HG03469 (cell line): ENCODE results near the gene TPRA1.

ENCODE experiments used
- ATAC-seq: cut with Tn5 transposase; IDR thresholded peaks from one replicate; pipeline ENCODE4 v1.9.1; 2021; ENCODE audit warnings: mild to moderate bottlenecking, moderate library complexity, moderate number of reproducible peaks; ENCODE audit not compliant: unreplicated experiment

TPRA1 gene

GRCh38 chr3:127566833-127567232 is 23.7 kb downstream of the TPRA1 start:
- ATAC-seq: no peak

DNA sequence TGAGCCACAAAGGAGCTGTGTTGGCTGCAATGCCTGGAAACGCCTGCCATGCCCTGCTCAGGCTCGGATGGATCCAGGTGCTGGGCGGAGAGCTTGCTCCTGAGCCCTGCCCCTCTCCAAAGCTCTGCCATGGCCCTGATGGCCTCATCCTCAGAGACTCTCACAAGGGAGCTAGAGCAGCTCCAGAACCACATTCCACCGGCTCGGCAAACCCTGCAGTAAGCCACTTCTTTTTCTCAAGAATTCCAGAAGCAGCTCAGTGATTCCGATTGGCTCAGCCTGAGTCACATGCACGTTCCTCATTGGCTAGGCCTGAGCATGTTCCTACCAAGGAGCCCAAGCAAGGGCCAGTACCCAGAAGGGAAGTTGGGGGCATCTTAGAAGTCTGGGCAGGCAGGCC is 24.8 kb downstream of the TPRA1 start:
- ATAC-seq: no peak

GRCh38 chr3:127560051-127560787 is 30.3 kb downstream of the TPRA1 start:
- no peak for ATAC-seq

DNA sequence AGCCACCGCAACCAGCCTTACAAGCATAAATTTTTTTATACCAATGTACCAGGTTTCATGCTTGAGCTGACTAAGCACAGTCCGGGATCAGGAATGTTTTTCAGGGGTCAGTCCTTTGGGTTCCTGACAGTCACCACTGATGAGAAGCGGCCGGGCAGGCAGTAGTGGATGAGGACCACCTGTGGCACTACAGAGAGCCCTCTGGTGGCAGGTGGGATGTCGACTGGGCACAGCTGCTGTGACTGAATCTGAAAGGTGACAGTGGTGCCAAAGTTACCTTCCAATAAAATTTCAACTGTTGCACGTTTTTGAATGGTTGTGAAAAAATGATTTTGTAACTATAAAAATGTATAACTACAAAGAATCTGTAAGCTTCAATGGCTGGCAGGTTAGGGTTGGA is 34.0 kb downstream of the TPRA1 start:
- no peak for ATAC-seq

DNA sequence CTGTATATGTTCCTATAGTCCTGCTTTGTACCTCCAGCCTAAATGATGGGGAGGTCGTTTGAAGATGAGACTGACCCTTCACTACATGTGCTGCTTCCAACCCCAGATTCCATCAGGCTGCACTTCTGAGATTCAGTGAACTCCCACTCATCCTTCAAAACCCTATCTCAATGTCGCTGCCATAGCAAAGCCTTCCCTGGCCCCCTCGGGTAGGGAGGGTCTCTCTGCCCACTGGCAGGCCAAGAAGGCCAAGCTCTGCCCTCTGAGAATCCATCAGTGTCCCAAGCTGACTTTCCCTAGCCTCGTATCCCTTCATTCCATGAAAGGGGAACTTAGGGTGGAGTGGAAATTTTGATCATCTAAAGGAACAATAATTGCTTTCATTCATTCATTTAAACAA is 35.4 kb downstream of the TPRA1 start:
- no peak for ATAC-seq

GRCh38 chr3:127552038-127552437 is 38.5 kb downstream of the TPRA1 start:
- no peak for ATAC-seq

DNA sequence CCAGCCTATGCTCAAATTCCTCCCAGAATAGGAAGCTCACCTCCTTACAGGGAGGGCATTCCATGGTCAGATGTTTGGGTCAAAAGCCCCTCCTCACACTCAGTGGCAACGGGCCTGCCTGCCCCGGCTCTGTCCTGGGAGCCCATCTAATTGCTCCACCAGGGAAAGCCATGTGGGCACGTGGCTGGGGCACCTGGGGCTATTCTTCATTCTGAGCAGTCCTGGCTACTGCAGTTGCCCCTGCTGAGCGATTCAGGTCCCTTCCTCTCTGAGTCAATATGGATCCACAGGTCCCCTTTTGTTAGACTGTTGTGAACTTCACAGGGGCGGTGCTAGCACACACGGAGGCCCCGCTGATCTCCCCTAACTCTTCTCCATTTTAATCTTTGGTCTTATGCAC is 39.4 kb downstream of the TPRA1 start:
- ATAC-seq: no peak

DNA sequence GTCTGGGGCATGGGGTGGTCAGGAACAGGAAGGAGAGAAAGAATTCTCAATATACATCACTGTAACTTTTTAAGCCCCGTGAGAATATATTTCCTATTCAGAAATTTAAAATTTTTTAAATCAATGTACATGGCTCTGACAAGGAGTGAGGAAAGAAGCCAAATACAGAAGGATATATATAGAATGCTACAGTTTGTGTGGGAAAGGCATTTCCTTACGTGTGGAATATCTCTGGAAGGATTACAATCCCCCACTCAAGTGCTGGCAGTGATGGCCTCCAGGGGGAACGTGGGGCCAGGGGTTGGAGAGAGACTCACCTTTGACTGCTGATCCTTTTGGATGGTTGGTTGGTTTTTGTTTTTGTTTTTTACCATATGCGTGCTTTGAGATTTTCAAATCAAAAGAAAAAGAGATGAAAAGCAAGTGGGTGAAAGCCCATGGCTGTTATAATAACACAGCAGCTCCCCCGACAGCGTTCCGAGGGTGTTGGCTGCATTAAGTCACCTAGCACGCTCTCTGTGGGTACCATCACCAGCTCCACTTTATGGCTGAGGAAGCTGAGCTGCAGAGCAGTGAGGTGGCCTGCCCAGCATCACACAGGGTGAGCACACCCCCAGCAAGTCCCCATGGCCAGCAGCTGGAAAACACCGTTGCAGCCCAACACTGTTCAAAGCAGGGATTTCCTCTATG is 39.9 kb downstream of the TPRA1 start:
- no peak for ATAC-seq

DNA sequence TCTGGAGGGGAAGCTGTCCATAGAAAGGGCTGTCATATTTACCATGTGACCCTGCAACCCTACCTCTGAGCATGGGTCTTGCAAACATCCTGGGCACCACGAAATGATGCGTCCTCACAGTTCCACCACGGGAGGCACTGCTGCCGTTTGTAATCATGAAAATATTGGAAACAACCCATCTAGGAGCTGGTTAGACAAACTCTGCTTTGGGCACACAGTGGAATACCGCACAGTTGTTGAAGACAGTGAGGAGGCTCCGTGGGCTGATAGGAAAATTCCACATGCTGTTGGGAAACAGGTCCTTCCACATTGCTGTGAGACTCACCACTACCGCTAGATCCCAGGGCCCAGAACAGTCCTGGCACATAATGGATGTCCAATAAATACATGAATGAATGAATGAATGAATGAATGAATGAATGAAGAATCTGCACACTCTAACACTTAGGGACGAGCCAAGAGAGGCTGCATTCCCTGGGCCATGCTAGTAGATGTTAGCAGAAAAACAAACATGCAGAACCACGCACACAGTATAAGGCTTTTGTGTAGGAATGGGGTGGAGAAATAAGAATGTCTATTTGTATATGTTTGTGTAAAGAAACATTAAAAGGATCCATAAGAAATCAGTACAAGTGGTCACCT is 40.6 kb downstream of the TPRA1 start:
- no peak for ATAC-seq

DNA sequence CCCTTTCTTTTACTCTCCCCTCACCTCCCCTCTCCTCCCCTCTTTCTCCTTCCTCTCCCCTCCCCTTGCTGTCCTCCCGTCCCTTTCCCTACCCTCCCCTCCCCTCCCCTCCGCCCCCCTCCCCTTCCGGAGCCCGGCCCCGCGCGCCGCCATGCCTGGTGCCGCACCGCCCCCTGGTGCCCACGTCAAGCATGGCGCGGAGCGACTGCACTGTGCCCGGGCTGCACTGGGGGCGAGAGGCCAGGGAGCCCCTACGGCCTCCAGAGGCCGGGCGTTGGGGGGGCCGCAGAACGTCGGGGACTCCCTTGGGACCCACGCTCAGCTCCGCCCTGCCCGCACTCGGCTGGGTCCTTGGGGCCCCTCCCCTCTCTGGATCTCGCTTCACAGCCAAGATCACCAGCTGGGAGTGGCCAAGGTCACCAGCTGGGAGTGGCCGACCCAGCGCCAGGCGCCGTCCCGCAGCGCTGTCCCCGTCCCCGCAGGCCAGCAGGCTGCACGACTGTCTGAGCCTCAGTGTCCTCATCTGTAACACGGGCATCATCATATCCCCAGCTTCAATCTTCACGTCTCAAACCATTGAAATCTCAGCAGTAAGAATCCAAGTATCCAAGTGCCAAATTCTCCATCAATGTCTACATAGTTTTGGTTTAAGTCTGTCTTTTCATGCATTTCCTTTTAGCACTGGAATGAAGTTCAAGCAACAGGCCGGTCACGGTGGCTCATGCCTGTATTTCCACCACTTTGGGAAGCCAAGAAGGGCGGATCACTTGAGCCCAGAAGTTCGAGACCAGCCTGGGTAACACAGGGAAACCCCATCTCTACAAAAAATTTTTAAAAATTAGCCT is 42.5 kb downstream of the TPRA1 start:
- no peak for ATAC-seq

DNA sequence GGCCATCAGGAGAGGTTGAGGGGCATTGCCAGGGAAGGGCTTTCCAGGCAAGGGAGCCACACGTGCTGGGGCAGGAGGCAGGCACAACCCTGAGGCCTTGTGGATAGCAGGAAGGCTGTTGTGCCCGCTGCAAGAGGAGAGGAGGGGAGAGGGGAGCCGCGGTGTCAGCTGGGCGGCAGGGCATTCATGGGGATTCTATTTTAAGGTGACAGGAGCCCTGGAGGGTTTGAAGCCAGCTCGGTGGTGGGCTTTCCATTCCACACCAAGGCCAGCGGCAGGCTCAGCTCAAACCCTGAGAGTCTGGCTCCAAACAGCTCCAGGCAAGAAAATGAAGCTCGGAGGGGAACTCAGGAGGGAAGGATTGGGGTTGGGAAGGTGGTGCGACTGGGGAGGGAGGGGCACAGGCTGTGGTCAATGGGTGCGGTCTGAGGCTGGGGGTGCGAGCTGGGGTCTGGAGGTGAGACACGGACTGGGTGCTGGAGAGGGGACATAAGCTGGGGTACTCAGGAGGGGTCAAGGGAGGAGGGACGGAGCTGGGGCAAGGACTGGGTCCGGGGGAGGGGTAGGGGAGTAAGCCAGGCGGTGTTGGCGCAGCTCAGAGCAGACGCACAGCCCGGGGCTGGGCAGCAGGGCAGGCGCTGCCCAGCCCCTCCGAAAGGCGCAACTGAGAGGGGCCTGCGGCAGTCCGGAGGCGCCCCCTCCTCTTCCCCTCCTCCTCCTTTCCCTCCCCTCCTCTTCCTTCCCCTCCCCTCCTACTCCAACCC is 43.4 kb downstream of the TPRA1 start:
- no peak for ATAC-seq

GRCh38 chr3:127546554-127546953 is 44.0 kb downstream of the TPRA1 start:
- no peak for ATAC-seq

DNA sequence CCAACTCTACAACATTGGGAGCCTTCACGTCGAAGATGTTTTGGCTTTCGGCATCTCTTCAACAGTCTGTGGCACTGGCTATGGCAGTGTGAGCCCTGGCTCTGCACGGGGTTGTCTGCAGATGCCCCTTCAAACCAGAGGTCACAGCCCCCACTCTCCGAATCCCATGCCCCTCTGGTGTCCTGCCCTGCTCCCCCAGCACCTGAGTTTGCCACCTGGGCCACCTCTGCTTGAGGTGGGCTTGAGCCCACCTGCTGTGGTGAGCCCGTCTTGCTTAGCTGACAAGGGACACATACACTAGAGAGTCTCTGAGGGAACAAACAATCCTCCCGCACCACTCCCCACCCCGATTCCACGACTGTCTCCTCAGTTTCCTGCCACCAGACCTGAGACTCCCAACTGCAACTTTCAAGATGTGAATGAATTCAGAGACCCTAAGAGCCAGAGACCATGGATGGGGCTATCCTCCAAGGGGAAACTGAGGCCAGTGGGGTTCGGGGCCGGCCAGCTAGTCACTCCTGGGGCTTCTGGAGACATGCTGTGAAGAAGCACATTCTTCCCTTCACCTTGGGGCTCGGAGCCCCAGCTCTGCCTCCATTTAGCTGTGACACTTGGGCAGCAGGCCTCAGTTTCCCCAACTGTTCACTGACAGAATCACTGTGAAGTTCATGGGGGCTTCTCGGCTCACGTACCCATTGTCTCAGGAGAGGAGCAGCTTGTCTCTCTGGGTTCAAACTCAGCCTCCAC is 44.6 kb downstream of the TPRA1 start:
- no peak for ATAC-seq

DNA sequence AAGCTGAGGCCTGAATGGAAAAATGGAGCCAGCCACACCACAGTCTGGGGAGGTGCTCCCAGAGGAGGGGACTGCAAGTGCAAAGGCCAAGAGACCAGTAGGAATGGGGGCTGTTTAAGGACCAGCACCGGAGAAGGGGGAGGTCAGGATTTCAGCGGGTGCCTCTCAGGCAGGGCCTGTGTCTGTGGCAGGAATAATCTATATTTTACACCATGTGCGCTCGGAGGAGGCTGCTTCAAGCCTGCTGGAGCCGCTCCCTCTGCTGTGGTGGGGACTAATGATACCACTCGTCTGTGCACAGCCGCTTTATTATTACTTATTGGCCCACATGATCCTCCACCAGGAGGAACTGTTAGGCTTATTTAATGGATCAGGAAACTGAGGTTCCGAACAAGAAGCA is 45.3 kb downstream of the TPRA1 start:
- no peak for ATAC-seq

- no peak for ATAC-seq
Observed at GRCh38 chr3:127544803-127545201, 45.7 kb downstream of the TPRA1 start.

- no peak for ATAC-seq
Observed at GRCh38 chr3:127544192-127544802, 46.2 kb downstream of the TPRA1 start.

DNA sequence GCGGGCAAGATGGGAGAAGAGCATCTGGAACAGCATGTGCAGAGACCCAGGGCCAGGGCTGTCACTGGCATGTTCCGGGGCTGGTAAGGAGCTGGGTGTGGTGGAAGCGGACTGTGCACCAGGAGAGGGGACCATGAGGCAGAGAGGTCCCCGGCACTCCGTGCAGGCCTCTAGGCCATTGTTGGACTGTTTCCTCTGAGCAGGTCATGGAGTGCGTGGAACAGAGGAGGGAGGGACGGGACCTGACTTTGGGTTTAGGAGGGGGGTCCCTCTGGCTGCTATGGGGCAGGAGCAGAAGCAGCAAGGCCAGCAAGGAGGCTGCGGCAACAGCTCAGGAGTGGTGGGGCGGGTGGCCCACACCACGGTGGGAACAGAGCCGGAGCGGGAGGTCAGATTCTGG is 47.1 kb downstream of the TPRA1 start:
- ATAC-seq: no peak

DNA sequence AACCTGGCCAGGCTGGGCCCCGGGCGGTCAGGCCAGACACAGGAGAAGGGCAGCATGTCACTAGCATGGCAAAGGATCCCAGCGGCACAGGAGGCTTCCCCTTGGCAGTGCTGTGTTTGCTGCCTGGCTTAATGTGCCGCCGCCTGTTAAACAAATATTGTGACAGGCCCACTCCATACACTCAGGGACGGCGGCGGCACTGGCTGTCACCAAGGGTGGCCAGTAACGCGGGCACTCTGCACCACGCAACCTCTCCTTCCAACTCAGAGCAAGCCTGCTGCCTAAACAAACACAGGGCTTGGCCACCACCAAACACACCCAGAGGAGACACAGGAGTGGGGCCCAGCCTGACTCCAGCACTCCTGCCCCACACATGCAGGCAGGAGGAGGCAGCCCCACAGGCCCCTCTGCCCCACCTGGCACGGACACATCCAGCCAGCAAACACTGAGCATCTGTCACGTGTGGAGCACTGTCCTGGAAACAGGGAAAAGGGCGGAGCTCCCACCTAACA is 48.0 kb downstream of the TPRA1 start:
- no peak for ATAC-seq

DNA sequence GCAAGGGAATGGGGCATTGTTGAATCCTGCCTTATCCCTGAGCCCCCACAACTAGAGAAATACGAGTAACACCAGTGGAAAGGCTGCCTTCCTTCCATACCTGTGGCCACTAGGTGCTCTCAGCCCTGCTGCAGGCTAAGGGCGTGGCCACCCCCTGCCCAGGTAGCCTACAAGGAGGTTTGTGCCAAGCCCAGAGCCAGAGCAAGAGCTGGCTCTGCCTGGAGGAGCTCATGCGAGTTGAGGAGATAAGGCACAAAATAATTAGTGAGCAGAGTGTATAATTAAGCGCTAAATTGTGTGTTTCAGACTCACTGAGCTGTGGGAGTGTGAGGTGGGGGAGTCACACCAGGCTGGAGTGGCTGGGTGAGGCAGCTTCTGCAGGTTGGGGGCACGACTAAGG is 49.2 kb downstream of the TPRA1 start:
- ATAC-seq: no peak
